Transverse colon (tissue), 4 donors: ENCODE results near the gene NUMBL.

ENCODE experiments used
- EP300 ChIP-seq: sonication (generic); formaldehyde crosslinking; IDR thresholded peaks from one replicate; pipeline ENCODE4 v1.6.1; 2017; ENCODE audit warnings: antibody characterized with exemption, low read depth
- POLR2A ChIP-seq: fragments of 450-650 bp; IDR thresholded peaks from one replicate; pipeline ENCODE4 v1.6.1; 2016; ENCODE audit warnings: antibody characterized with exemption, mild to moderate bottlenecking, moderate library complexity
- POLR2AphosphoS5 ChIP-seq, 3 donors: sonication (generic); formaldehyde crosslinking; IDR thresholded peaks; one replicate each; pipeline ENCODE4 v1.6.1; 2016; ENCODE audit warnings: antibody characterized with exemption in 3 of 3
- TF ChIP-seq, protein P1 (sequence below), 5 experiments: fragments of 200-600 bp in 3 of 5; fragments of 450-650 bp in 2 of 5; sonication (generic) in 3 of 5; IDR thresholded peaks; 1 replicate in 2 of 5; 2 replicates in 3 of 5; pipeline ENCODE4 v1.5.1; 2016 to 2017; ENCODE audit warnings: antibody characterized with exemption in 5 of 5, inconsistent platforms in 3 of 5, mild to moderate bottlenecking in 2 of 5, moderate library complexity in 1 of 5

GRCh38 chr19:40671404-40671803, 19.0 kb downstream of the NUMBL start:
- TF ChIP-seq POLR2A: no peak
- no peak for TF ChIP-seq EP300
- TF ChIP-seq, protein P1, sequence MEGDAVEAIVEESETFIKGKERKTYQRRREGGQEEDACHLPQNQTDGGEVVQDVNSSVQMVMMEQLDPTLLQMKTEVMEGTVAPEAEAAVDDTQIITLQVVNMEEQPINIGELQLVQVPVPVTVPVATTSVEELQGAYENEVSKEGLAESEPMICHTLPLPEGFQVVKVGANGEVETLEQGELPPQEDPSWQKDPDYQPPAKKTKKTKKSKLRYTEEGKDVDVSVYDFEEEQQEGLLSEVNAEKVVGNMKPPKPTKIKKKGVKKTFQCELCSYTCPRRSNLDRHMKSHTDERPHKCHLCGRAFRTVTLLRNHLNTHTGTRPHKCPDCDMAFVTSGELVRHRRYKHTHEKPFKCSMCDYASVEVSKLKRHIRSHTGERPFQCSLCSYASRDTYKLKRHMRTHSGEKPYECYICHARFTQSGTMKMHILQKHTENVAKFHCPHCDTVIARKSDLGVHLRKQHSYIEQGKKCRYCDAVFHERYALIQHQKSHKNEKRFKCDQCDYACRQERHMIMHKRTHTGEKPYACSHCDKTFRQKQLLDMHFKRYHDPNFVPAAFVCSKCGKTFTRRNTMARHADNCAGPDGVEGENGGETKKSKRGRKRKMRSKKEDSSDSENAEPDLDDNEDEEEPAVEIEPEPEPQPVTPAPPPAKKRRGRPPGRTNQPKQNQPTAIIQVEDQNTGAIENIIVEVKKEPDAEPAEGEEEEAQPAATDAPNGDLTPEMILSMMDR (IDR thresholded peaks at IDR 0.05): no peak
- TF ChIP-seq POLR2AphosphoS5 (IDR thresholded peaks at IDR 0.05): no peak
